Neural cell (in vitro differentiated cells): Measurements from ENCODE around the gene SGTA. TPM values are rescaled to one million over a fixed set of nuclear protein-coding genes. Genes with fewer than 3 reads are reported as not detected.

Source experiments
- H2AFZ ChIP-seq: fragments of 200-600, 300-800 bp; sonication (generic), shearing (Covaris generic); 2 replicates; pipeline ENCODE4 v1.6.0; 2014; ENCODE audit warnings: low read depth, mild to moderate bottlenecking, antibody characterized with exemption, low read length, moderate library complexity
- H3F3A ChIP-seq: fragments of 200-600 bp; shearing (Covaris generic); 2 replicates; pipeline ENCODE4 v1.6.1; 2016; ENCODE audit warnings: mild to moderate bottlenecking, moderate library complexity, mixed read lengths, antibody characterized with exemption, low read length; ENCODE audit not compliant: insufficient read depth, poor library complexity, severe bottlenecking
- H3K27ac ChIP-seq: fragments of 200-600, 300-800 bp; sonication (generic), shearing (Covaris generic); 2 replicates; pipeline ENCODE4 v1.5.1; 2014; ENCODE audit warnings: mild to moderate bottlenecking, low read length, moderate library complexity
- H3K27me3 ChIP-seq: fragments of 300-800, 200-600 bp; sonication (generic), shearing (Covaris generic); 2 replicates; pipeline ENCODE4 v1.6.0; 2014; ENCODE audit warnings: mild to moderate bottlenecking, low read depth, low read length, moderate library complexity; ENCODE audit not compliant: insufficient read depth
- H3K36me3 ChIP-seq: fragments of 300-800, 200-600 bp; sonication (generic), shearing (Covaris generic); 2 replicates; pipeline ENCODE4 v1.5.1; 2014; ENCODE audit warnings: mild to moderate bottlenecking, antibody characterized with exemption, low read length, moderate library complexity; ENCODE audit not compliant: insufficient read depth
- H3K4me2 ChIP-seq: fragments of 300-800, 200-600 bp; sonication (generic), shearing (Covaris generic); 2 replicates; pipeline ENCODE4 v1.6.0; 2014; ENCODE audit warnings: mild to moderate bottlenecking, low read length
- H3K4me3 ChIP-seq: fragments of 300-800, 200-600 bp; sonication (generic), shearing (Covaris generic); 2 replicates; pipeline ENCODE4 v1.5.1; 2014; ENCODE audit warnings: mild to moderate bottlenecking, low read length, moderate library complexity
- H3K79me2 ChIP-seq: fragments of 200-600 bp; shearing (Covaris generic); replicated peaks from 2 replicates; pipeline ENCODE4 v1.6.0; 2014; ENCODE audit warnings: mild to moderate bottlenecking, low read length, moderate library complexity; ENCODE audit not compliant: insufficient read depth
- H3K9ac ChIP-seq: fragments of 300-800, 200-600 bp; sonication (generic), shearing (Covaris generic); 2 replicates; pipeline ENCODE4 v1.6.1; 2016; ENCODE audit warnings: mild to moderate bottlenecking, low read length, mixed read lengths
- H3K9me2 ChIP-seq: fragments of 200-600 bp; shearing (Covaris generic); 2 replicates; pipeline ENCODE4 v1.6.1; 2016; ENCODE audit warnings: mild to moderate bottlenecking, low read length, mixed read lengths; ENCODE audit not compliant: insufficient read depth
- H3K9me3 ChIP-seq: fragments of 200-600, 300-800 bp; sonication (generic), shearing (Covaris generic); 2 replicates; pipeline ENCODE4 v1.6.1; 2016; ENCODE audit warnings: mild to moderate bottlenecking, mixed run types, low read length, moderate library complexity, mixed read lengths
- H4K20me1 ChIP-seq: fragments of 200-600 bp; shearing (Covaris generic); 2 replicates; pipeline ENCODE4 v1.6.1; 2016; ENCODE audit warnings: mild to moderate bottlenecking, mixed run types; ENCODE audit not compliant: insufficient read depth
- CTCF ChIP-seq: fragments of 450-650 bp; IDR thresholded peaks from 2 replicates; pipeline ENCODE4 v1.5.1; 2014; ENCODE audit warnings: antibody characterized with exemption, mild to moderate bottlenecking, moderate library complexity; ENCODE audit not compliant: poor library complexity, severe bottlenecking
- EP300 ChIP-seq: fragments of 450-650 bp; conservative IDR thresholded peaks from 2 replicates; pipeline ENCODE4 v1.6.1; 2014; ENCODE audit warnings: antibody characterized with exemption, mild to moderate bottlenecking, moderate library complexity; ENCODE audit not compliant: poor library complexity, severe bottlenecking
- EZH2 ChIP-seq: fragments of 200-600, 300-800 bp; shearing (Covaris generic), sonication (generic); IDR thresholded peaks from 2 replicates; pipeline ENCODE4 v1.6.1; 2014; ENCODE audit warnings: antibody characterized with exemption, low read length, borderline replicate concordance, mild to moderate bottlenecking; ENCODE audit not compliant: insufficient read depth, poor library complexity, severe bottlenecking
- MXI1 ChIP-seq: fragments of 450-650 bp; conservative IDR thresholded peaks from 2 replicates; pipeline ENCODE4 v1.6.1; 2014; ENCODE audit warnings: antibody characterized with exemption, mild to moderate bottlenecking; ENCODE audit not compliant: poor library complexity, severe bottlenecking
- POLR2AphosphoS5 ChIP-seq: IDR thresholded peaks from 2 replicates; pipeline ENCODE4 v1.6.1; 2012
- RAD21 ChIP-seq: fragments of 450-650 bp; conservative IDR thresholded peaks from 2 replicates; pipeline ENCODE4 v1.6.1; 2014; ENCODE audit warnings: antibody characterized with exemption, mild to moderate bottlenecking, moderate library complexity
- REST ChIP-seq: IDR thresholded peaks from 2 replicates; pipeline ENCODE4 v1.6.1; 2012; ENCODE audit warnings: borderline replicate concordance
- SMC3 ChIP-seq: fragments of 450-650 bp; conservative IDR thresholded peaks from 2 replicates; pipeline ENCODE4 v1.6.1; 2014; ENCODE audit warnings: antibody characterized with exemption, mild to moderate bottlenecking, moderate library complexity; ENCODE audit not compliant: poor library complexity
- TAF1 ChIP-seq: IDR thresholded peaks from 2 replicates; pipeline ENCODE4 v1.6.1; 2012; ENCODE audit warnings: low read depth
- polyA plus RNA-seq: library from polyadenylated mRNA; depleted of rRNA; stranded (reverse); fragments of >200 nt; gene quantifications from 2 replicates; pipeline ENCODE4 v1.2.3, GENCODE V29; 2014

SGTA gene
- polyA plus RNA-seq, 1 donor from 2014 or later = 80.6 TPM

GRCh38 chr19:2720777-2721569 is 62.1 kb downstream of the SGTA start, which contains the start of gene DIRAS1:
DIRAS1 (minus strand) TSS chr19:2721372; CDS start chr19:2717806, 3,566 bp downstream.
- peak within 1 kb of the TSS; percentile 89 for H3K4me2 ChIP-seq
- H3K9me3 ChIP-seq = no peaks in the 10 kb centered on the region
- peak; percentile 7 for TF ChIP-seq POLR2AphosphoS5
- no peak for TF ChIP-seq RAD21
- H3K27me3 ChIP-seq = no peaks in the 10 kb centered on the region
- H3K9ac ChIP-seq = peak within 1 kb of the TSS; percentile 88
- H4K20me1 ChIP-seq = no peaks in the 10 kb centered on the region
- no peaks in the 10 kb centered on the region for H3K79me2 ChIP-seq
- H2AFZ ChIP-seq = peak within 1 kb of the TSS; percentile 45
- H3K27ac ChIP-seq = peak within 1 kb of the TSS; percentile 47
- peaks cover 6% of the 10 kb centered on the region for H3K36me3 ChIP-seq
- H3K9me2 ChIP-seq = no peaks in the 10 kb centered on the region
- H3F3A ChIP-seq = no peaks in the 10 kb centered on the region
- peak within 1 kb of the TSS; percentile 91 for H3K4me3 ChIP-seq

DNA sequence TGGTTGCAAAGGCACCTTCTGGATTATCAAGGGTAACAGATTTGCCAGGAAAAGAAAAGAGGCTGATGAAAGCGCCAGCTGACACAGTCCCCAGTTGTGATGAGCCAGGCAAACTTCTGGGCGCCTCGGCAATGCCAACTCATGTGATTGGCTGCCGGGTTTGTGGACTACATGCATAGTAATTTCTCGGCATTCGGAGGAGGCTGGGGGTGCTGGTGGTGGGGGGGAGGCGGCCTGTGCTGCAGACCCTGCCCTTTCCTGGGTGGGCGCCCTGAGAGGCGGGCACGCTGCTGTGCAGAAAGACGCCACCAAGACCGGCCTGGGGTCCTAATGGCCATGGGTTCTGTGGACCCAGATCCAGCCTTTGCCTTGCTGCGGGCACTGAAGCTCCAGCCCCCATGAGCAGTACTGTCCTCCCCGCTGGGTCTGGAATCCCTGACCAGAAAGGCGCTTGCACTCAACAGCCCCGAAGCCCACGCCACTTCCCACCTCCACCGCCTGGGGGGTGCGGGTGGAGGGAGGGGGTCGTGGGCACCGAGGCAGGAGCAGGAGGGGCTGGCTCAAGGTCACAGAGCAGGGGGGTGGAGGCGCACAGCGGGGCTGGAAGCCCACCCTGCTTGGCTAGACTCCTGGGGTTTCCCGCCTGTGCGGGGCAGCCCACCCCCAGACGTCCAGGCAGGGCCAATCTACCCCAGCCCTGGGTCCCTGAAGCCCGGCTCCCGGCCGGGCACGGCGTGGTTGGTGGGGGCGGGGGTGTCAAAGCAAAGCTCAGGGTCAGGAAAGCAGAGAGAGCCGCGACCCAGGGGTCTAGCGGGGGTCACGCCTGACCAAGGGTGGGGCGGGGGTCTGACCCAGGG is 62.9 kb downstream of the SGTA start:
- Histone ChIP-seq H3K27ac (peak overlapping the region; percentile 47), H3K36me3 (peaks cover 14% of the 10 kb centered on the region), H3K9me3 (no peaks in the 10 kb centered on the region), H3K27me3 (no peaks in the 10 kb centered on the region), H2AFZ (peak overlapping the region; percentile 45), H3F3A (no peaks in the 10 kb centered on the region), H3K4me3 (peak overlapping the region; percentile 91), H3K9me2 (no peaks in the 10 kb centered on the region), H3K9ac (peak overlapping the region; percentile 88), H4K20me1 (no peaks in the 10 kb centered on the region), H3K4me2 (peak overlapping the region; percentile 80), H3K79me2 (no peaks in the 10 kb centered on the region)
- TF ChIP-seq SMC3 = no peak
- TF ChIP-seq CTCF = peak; percentile 36

DNA sequence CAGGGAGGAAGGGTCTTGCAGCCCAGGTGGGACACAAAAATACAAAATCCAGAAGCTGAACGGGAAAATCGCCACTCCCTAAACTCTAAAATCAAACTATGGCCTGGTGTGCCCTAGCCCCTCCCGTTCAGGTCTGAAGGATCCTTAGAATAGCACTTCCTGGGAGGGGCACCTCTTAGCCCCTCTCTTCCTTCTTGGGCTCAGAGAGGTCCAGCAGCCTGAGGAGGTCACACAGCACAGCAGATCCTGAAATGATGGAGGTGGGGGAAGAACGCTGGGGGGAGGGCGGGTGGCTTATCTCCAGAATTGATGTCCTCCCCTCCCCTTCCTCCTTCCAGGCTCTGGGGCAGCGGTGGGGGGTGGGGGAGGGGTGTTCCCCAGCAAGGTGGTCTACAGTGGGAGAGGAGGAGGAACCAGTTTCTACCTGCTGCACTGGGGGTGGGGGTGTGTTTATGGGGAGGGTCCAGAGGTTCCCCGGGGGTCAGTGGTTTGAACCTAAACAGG is 63.8 kb downstream of the SGTA start:
- Histone ChIP-seq H3K4me2 (no peak overlapping the region), H4K20me1 (no peaks in the 10 kb centered on the region), H3K9me3 (no peaks in the 10 kb centered on the region), H2AFZ (no peak overlapping the region), H3K36me3 (peaks cover 14% of the 10 kb centered on the region), H3K79me2 (no peaks in the 10 kb centered on the region), H3F3A (no peaks in the 10 kb centered on the region), H3K9me2 (no peaks in the 10 kb centered on the region), H3K4me3 (peak overlapping the region; percentile 91), H3K27me3 (no peaks in the 10 kb centered on the region), H3K27ac (no peak overlapping the region), H3K9ac (no peak overlapping the region)
- no peak for TF ChIP-seq SMC3
- no peak for TF ChIP-seq REST
- no peak for TF ChIP-seq RAD21
- TF ChIP-seq POLR2AphosphoS5 = no peak
- TF ChIP-seq EP300 = no peak
- TF ChIP-seq TAF1 = no peak
- TF ChIP-seq MXI1 = no peak
- no peak for TF ChIP-seq EZH2
- TF ChIP-seq CTCF = no peak
